ENCODE data around the gene MORN1. TPM values are rescaled to one million over a fixed set of nuclear protein-coding genes. Genes with fewer than 3 reads are reported as not detected.

Gene MORN1
- total RNA-seq, 4 donors from 2014 or later = 5.7 to 9.7 (median 7.1) TPM

DNA sequence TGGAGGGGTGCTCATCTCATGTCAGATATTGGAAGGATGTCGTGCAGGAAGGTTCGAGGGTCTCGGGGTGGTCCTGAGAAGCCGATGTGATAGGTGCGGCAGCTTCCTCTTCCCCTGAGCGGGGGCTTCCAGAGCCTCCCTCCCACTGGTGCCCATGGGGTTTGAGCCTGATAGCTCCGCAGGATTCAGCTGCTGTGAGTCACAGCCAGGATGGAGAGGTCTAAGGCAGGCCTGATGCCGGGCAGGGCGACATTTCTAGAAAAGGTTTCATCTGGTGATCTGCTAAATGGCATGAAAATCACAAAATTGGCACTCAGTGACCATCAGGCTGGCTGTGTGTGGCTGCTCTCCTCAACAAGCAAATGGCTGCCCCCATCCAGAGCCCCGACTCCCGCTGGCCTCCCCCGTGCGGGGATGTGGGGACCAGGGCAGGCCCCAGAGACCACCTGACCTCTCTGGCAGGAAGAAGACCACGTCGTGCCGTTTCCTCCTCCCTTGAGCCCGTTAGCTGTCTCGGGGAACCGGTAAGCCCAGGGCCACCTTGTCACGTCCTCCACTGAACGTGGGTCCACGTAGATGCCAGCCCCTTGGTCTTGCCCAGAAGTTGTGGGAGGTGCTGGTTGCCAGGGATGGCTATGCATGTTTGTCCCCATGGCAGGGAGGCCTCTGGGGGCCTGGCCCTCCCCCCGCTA, 97.2 kb downstream of the MORN1 start:
- no peak overlapping the region for H3K4me3 ChIP-seq (ENCODE audit: low read depth, poor library complexity, severe bottlenecking)
- TF ChIP-seq, protein P1, sequence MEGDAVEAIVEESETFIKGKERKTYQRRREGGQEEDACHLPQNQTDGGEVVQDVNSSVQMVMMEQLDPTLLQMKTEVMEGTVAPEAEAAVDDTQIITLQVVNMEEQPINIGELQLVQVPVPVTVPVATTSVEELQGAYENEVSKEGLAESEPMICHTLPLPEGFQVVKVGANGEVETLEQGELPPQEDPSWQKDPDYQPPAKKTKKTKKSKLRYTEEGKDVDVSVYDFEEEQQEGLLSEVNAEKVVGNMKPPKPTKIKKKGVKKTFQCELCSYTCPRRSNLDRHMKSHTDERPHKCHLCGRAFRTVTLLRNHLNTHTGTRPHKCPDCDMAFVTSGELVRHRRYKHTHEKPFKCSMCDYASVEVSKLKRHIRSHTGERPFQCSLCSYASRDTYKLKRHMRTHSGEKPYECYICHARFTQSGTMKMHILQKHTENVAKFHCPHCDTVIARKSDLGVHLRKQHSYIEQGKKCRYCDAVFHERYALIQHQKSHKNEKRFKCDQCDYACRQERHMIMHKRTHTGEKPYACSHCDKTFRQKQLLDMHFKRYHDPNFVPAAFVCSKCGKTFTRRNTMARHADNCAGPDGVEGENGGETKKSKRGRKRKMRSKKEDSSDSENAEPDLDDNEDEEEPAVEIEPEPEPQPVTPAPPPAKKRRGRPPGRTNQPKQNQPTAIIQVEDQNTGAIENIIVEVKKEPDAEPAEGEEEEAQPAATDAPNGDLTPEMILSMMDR (IDR thresholded peaks at IDR 0.05) = no peak
- TF ChIP-seq POLR2A (IDR thresholded peaks at IDR 0.05) = no peak
- no peak for DNase-seq (ENCODE audit: low spot score in 2 of 2)
- intact Hi-C loops (cut with DNase I; ENCODE audit: low total_unique reads) = no loop called here
- 66 to 67% methylated on average over 10 to 23 of the region's 23 CpGs for WGBS, 2 donors

DNA sequence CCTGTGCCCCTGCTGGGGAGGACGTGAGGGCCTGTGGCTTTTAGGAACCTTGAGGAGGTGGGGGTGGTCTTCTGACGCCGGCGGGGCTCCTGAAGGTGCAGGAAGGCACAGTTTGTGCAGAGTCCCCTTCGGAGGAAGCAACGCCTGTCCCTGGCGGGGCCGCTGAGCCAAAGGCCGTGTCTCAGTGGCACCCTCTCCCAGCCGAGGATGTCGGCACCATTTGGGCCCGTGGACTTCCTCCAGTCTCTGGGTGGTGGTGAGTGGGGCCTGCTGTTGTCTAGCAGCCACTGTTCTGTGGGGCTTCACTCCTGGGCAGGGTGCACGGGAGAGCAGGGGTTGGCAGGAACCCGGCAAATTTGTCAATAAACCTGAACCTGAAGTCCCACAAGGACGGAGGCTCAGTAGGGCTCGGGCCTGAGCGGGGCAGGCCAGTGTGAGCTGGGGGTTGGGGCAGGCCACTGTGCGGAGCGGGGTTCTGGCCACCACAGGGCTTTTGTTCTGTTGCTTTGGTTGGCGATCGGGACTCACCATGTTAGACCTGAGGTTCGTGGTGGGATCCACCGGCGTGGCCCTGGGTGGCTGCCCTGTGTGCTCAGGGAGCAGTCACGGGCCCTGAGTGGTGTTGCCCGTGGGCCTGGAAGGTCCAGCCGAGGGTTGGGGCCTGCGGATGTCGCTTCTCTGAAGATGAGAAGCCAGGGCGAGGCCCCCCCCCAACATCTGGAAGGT, 98.5 kb downstream of the MORN1 start:
- WGBS, 2 donors = 77 to 82% methylated on average over 21 to 30 of the region's 30 CpGs
- DNase-seq (ENCODE audit: low spot score in 2 of 2) = no peak
- H3K4me3 ChIP-seq (ENCODE audit: low read depth, poor library complexity, severe bottlenecking) = no peak overlapping the region
- TF ChIP-seq, protein P1 (IDR thresholded peaks at IDR 0.05) = no peak
- TF ChIP-seq POLR2A (IDR thresholded peaks at IDR 0.05) = no peak
- intact Hi-C loops (cut with DNase I; ENCODE audit: low total_unique reads) = no loop called here

DNA sequence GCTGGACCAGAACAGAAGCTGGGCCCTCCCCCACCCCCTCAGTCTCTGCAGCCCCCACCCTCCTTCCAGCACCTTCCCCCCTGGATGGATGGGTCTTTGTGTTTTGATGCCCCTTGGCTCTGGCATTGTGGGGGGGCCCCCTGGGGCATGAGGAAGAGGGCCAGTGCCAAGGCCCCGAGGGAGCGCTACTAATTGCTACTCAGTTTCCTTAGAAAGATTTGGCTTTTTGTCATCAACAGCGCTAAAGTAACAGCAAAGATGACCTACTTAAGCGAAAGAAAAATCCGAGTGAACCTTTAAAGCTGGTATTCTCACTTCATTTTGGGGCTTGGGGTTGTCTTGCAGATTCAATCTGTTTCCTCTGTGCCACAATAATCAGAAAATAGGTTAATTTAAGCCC, 99.8 kb downstream of the MORN1 start:
- intact Hi-C loops (cut with DNase I; ENCODE audit: low total_unique reads) = no loop called here
- no peak for TF ChIP-seq POLR2A (IDR thresholded peaks at IDR 0.05)
- TF ChIP-seq, protein P1 (IDR thresholded peaks at IDR 0.05) = no peak
- WGBS, 2 donors = 49 to 57% methylated on average over 5 of the region's 5 CpGs

DNA sequence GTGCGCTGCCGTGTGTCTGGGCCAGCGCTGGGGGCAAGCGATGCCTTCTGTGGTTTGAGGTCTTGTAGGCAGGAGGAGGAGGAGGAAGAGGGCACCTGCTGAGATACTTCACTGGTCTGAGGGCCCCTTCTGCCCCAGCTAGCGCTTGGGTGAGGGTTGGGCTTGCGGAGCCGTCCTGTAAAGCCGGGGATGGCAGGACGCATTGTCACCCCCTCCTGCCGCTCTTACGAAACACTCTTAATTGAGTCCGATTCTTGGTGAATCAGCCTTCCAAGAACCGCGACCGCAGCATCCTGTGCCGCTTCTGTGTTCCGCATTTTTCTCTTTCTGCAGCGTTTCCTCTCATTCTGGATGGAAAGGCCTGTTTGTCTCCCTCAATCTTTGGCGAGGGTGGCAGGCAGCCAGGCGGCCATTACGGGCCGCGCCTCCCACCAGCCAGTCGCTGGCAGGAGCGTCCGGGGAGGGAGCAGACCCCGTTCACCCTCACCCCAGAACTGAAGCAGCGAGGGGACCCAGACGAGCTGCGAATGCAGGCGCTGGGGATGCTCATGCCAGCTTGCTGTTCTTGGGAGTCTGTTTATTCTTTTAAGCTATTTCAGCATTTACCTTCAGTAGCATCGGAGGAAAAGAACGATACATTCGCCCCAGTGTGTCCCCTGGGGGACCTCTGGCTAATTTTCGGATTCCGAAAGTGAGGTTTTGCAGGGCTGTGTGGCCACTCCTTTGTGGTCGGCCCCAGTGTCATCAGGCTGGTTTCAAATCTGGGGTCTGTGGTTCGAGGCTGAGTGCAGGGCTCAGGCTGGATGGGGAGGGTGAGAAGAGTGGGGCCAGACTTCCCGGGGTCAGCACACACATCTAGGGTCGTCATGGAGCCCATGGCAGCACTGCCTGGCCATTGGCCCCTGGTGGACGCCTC, 100.5 kb downstream of the MORN1 start:
- DNase-seq (ENCODE audit: low spot score in 2 of 2) = peak; percentile 89 to 97
- no peak for TF ChIP-seq POLR2A (IDR thresholded peaks at IDR 0.05)
- TF ChIP-seq, protein P1 (IDR thresholded peaks at IDR 0.05) = no peak
- intact Hi-C loops (cut with DNase I; ENCODE audit: low total_unique reads) = no loop called here
- WGBS, 2 donors = 23 to 34% methylated on average over 35 to 41 of the region's 41 CpGs
- H3K4me3 ChIP-seq (ENCODE audit: low read depth, poor library complexity, severe bottlenecking) = no peak overlapping the region

More for the DNA sequence above, 99.8 kb downstream of the MORN1 start:
- no peak for DNase-seq (ENCODE audit: low spot score in 2 of 2)
- no peak overlapping the region for H3K4me3 ChIP-seq (ENCODE audit: low read depth, poor library complexity, severe bottlenecking)

DNA sequence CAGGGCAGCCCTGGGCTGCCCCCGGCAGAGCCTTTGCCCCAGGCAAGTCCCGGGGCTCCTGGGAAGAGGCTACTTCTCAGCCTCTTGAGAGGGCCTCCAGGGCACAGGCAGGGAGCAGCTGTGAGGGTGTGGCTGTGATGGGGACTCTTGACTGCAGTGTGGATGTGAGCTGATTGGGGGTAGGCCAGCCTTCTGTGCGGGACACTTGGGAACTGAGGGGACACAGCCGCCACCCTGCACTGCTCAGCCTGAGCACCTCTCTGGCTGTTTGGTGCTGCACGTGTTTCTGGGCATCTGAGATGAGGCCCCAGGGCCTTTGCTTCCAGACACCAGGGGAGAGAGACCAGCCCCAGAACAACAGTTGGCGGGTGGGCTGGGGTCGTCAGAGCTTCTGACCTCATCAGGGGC, 101.2 kb downstream of the MORN1 start:
- DNase-seq (ENCODE audit: low spot score in 2 of 2) = no peak
- intact Hi-C loops (cut with DNase I; ENCODE audit: low total_unique reads) = no loop called here
- TF ChIP-seq, protein P1 (IDR thresholded peaks at IDR 0.05) = no peak
- no peak for TF ChIP-seq POLR2A (IDR thresholded peaks at IDR 0.05)
- 38 to 49% methylated on average over 5 to 7 of the region's 7 CpGs for WGBS, 2 donors
- no peak overlapping the region for H3K4me3 ChIP-seq (ENCODE audit: low read depth, poor library complexity, severe bottlenecking)
